HEK293 (cell line): ENCODE results near the gene MAGEA2.
"Not testable (repeated sequence)": the region's sequence is repeated elsewhere in the genome, so short reads cannot be mapped to it uniquely, and the experiment has no call there.

Experiments
- CTCF ChIP-seq: fragments of 450-650 bp; formaldehyde crosslinking; IDR thresholded peaks from 2 replicates; pipeline ENCODE4 v1.5.1; 2016; ENCODE audit warnings: missing biosample characterization, missing genetic modification characterization
- ZBTB7A ChIP-seq: fragments of 450-650 bp; formaldehyde crosslinking; IDR thresholded peaks from 2 replicates; pipeline ENCODE4 v1.5.1; 2016; ENCODE audit warnings: low read depth, missing biosample characterization, missing genetic modification characterization

- TF ChIP-seq ZBTB7A, CTCF (tag by site-specific recombination): not testable (repeated sequence)
Measured at GRCh38 chrX:152758918-152759317, 5.3 kb upstream of the MAGEA2 start, which contains the start of gene CSAG3.
